PC-3 (cell line): Measurements from ENCODE around the gene FCN2.

Experiments
- EZH2 ChIP-seq: fragments of 300-600 bp; sonication (generic); IDR thresholded peaks from one replicate; pipeline ENCODE4 v1.6.1; 2017; ENCODE audit warnings: antibody characterized with exemption, mild to moderate bottlenecking, low read length; ENCODE audit not compliant: unreplicated experiment
- TF ChIP-seq, protein P1 (sequence below): fragments of 300-600 bp; sonication (generic); conservative IDR thresholded peaks from 2 replicates; pipeline ENCODE4 v1.5.1; 2017; ENCODE audit warnings: antibody characterized with exemption, low read depth, mild to moderate bottlenecking, low read length

DNA sequence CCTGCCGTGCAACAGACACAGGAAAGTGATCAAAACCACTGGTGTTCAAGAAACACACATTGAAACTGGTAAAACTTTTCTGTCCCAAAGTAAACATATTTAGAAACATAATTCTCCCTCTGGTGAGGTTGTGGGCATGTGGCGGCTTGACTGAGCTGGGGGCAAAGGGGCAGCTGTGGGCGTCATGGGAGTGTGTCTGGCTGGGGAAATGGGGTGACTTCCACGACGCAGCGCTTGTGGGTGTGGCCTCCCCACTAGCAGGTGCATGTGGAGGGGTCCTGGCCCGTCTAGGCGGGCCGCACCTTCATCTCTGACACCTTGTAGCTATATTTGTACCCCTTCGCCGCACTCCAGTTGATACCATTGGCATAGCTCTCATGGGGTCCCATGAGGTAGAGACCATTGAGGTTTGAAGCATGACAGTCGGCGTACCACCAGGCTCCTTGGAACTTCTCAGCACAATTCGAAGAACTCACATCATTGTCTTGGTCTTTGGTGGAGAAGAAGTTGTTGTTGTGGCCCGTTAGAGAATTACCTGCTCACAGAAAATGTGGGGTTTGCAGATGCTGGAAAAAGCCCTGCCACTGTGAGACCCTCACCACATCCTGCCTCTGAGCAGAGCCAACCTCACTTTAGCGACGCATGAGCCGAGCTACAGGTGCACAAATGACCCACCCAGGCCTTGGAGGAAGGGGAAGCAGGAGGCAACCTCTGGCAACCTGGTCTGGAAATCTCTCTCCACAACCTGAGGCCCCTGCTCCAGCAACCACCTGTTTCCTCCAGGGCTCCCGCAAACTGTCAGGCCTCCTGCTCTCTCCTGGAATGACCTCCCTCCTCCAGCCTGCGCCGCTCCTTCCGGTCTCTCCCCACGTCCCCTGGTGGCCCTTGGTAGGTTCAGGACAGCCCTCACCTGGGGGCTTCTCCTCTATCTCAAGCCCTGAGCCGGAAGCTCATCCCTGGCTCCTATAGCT is 29.2 kb downstream of the FCN2 start:
- no peak for TF ChIP-seq EZH2
- TF ChIP-seq, protein P1, sequence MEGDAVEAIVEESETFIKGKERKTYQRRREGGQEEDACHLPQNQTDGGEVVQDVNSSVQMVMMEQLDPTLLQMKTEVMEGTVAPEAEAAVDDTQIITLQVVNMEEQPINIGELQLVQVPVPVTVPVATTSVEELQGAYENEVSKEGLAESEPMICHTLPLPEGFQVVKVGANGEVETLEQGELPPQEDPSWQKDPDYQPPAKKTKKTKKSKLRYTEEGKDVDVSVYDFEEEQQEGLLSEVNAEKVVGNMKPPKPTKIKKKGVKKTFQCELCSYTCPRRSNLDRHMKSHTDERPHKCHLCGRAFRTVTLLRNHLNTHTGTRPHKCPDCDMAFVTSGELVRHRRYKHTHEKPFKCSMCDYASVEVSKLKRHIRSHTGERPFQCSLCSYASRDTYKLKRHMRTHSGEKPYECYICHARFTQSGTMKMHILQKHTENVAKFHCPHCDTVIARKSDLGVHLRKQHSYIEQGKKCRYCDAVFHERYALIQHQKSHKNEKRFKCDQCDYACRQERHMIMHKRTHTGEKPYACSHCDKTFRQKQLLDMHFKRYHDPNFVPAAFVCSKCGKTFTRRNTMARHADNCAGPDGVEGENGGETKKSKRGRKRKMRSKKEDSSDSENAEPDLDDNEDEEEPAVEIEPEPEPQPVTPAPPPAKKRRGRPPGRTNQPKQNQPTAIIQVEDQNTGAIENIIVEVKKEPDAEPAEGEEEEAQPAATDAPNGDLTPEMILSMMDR, result no peak
